SK-N-MC (cell line): ENCODE measurements around the gene TXNDC17.

ENCODE experiments used
- DNase-seq: peaks from one replicate; pipeline ENCODE4 v3.0.0-alpha.2; 2011; ENCODE audit warnings: low read depth, low spot score
- H3K27ac ChIP-seq: fragments of 200-600 bp; sonication (generic); 2 replicates; pipeline ENCODE4 v1.5.1; 2016; ENCODE audit warnings: mixed run types
- H3K36me3 ChIP-seq: fragments of 200-600 bp; sonication (generic); 2 replicates; pipeline ENCODE4 v1.6.1; 2017; ENCODE audit warnings: antibody characterized with exemption, low read length, mixed read lengths; ENCODE audit not compliant: insufficient read depth
- H3K4me3 ChIP-seq: fragments of 200-600 bp; sonication (generic); 2 replicates; pipeline ENCODE4 v1.5.1; 2016
- H3K9ac ChIP-seq: fragments of 200-600 bp; sonication (generic); 2 replicates; pipeline ENCODE4 v1.8.0; 2017; ENCODE audit warnings: mixed run types, mixed read lengths; ENCODE audit not compliant: insufficient read length
- H3K9me3 ChIP-seq: fragments of 200-600 bp; sonication (generic); 2 replicates; pipeline ENCODE4 v1.6.1; 2017; ENCODE audit warnings: low read depth, mild to moderate bottlenecking, antibody characterized with exemption, low read length, moderate library complexity, mixed read lengths
- EZH2 ChIP-seq: fragments of 200-600 bp; sonication (generic); IDR thresholded peaks from one replicate; pipeline ENCODE4 v1.6.1; 2017; ENCODE audit warnings: antibody characterized with exemption
- FOXP2 ChIP-seq: optimal IDR thresholded peaks from 2 replicates; pipeline ENCODE3; 2011; ENCODE audit warnings: mild to moderate bottlenecking, moderate library complexity; ENCODE audit not compliant: insufficient read depth; ENCODE audit errors: extremely low read length, control extremely low read depth
- POLR2AphosphoS5 ChIP-seq: IDR thresholded peaks from 2 replicates; pipeline ENCODE4 v1.6.1; 2012; ENCODE audit warnings: mild to moderate bottlenecking, low read depth, low read length, borderline replicate concordance

Gene TXNDC17

DNA sequence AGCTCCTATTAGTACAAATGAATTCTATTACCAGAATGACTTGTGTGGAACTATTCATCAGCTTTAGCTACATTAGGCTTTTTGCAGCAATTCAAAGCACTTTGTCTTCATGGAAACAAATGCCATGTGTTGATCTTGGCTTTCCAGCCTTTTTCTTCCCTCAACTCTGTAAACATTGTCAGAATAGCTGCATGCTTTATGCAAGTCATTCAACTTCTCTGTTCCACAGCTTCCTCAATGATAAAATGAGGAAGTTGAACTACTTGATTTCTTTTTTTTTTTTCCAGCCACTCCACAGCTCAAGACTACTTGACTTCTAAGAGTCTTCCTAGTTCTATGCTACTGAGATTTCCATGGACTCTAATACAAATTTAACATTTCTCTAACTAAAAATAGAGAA is 41.5 kb upstream of the TXNDC17 start:
- TF ChIP-seq EZH2 (no peak), POLR2AphosphoS5 (no peak), FOXP2 (no peak)
- Histone ChIP-seq H3K9me3 (no peaks in the 10 kb centered on the region), H3K36me3 (peaks cover 80% of the 10 kb centered on the region), H3K9ac (no peak overlapping the region), H3K27ac (no peak overlapping the region), H3K4me3 (no peak overlapping the region)
- no peak for DNase-seq

DNA sequence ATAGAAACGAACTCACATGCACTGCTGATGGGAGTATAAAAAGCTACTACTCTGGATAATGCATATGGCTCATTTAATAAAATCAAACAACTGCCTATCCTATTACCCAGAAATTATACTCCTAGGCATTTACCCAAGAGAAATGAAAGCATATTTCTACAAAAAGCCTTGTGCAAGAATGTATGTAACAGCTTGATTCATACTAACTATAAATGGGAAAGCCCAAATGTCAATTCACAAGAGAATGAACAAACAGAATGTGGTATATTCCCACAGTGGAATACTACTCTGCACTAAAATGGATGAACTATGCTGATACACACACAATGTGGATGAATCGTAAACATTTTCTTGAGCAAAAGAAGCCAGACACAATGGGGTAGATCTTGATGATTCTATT is 38.7 kb upstream of the TXNDC17 start:
- H3K9ac ChIP-seq, result no peak overlapping the region
- no peak overlapping the region for H3K4me3 ChIP-seq
- H3K27ac ChIP-seq, result no peak overlapping the region
- no peaks in the 10 kb centered on the region for H3K9me3 ChIP-seq
- no peak for TF ChIP-seq POLR2AphosphoS5
- no peak for DNase-seq
- peaks cover 72% of the 10 kb centered on the region for H3K36me3 ChIP-seq

DNA sequence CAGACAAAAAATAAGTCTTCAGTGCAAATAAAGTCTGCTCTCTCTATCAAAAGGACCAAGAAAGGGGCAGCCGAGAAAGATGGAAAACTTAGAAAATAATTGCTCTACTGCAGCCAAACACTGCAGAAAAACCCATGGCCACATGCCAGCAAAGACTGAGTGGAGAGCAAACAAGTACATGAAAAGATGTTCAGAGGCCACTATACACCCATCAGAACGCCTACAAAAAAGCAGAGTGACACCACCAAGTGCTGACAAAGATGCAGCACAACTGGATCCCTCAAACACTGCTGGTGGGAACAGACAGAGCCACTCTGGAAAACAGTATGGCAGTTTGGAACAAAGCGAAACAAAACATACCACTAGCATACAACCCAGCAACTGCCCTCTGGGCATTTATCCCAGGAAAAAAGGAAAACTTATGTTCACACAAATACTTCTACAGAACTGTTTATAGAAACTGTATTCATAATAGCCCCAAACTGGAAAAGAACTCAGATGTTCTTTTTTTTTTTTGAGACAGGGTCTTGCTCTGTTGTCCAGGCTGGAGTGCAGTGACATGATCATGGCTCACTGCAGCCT is 37.0 kb upstream of the TXNDC17 start:
- peak overlapping the region; percentile 0; the same call in 1 of the 2 replicates for H3K27ac ChIP-seq
- H3K9me3 ChIP-seq, result no peaks in the 10 kb centered on the region
- TF ChIP-seq FOXP2 (no peak), EZH2 (no peak), POLR2AphosphoS5 (no peak)
- H3K9ac ChIP-seq, result no peak overlapping the region
- H3K36me3 ChIP-seq, result peaks cover 73% of the 10 kb centered on the region
- DNase-seq, result no peak
- H3K4me3 ChIP-seq, result no peak overlapping the region

DNA sequence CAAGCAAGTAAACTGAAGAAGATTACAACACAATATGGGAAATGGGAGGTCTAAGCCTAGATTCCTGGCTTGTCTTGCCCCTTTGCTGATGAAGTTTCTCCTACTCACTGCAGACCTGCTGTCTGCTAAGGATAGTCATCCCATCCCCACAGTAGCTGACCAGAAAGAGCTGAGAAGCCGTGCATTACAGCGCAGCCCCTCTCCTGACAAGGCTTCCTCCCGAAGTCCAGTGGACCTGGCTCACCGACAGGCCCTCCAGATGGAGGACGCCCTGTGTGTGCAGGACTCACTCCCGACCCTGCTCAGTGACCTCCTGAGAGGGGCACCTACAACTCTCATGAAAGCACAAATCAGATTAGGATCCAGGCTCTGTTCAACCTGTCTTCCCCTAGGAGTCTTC is 35.7 kb upstream of the TXNDC17 start:
- no peak for DNase-seq
- peaks cover 73% of the 10 kb centered on the region for H3K36me3 ChIP-seq
- no peak for TF ChIP-seq POLR2AphosphoS5
- TF ChIP-seq FOXP2, result no peak
- TF ChIP-seq EZH2, result no peak
- H3K9me3 ChIP-seq, result no peaks in the 10 kb centered on the region
- H3K27ac ChIP-seq, result no peak overlapping the region
- no peak overlapping the region for H3K9ac ChIP-seq
- H3K4me3 ChIP-seq, result no peak overlapping the region

DNA sequence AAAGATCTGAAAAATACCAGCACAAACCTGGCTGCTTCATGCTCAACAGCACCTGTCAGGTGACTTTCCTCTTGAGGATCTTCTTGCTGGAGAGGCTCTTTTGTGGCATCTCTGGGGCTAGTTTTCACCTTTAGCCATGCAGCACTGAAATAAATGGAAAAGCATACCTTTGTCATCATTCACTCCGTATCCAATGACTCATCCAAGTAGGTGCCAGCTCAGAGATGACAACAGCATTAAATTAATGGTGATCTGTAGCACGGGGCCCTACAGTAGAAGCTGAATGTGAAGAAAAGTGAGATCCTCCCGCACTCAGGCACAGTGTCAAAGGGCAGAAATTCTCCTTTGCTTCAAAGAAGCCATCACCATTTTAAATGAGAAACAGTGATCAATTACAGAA is 32.5 kb upstream of the TXNDC17 start:
- no peaks in the 10 kb centered on the region for H3K9me3 ChIP-seq
- DNase-seq, result no peak
- H3K27ac ChIP-seq, result no peak overlapping the region
- H3K4me3 ChIP-seq, result no peak overlapping the region
- TF ChIP-seq POLR2AphosphoS5 (no peak), EZH2 (no peak), FOXP2 (no peak)
- peaks cover 60% of the 10 kb centered on the region for H3K36me3 ChIP-seq
- no peak overlapping the region for H3K9ac ChIP-seq

DNA sequence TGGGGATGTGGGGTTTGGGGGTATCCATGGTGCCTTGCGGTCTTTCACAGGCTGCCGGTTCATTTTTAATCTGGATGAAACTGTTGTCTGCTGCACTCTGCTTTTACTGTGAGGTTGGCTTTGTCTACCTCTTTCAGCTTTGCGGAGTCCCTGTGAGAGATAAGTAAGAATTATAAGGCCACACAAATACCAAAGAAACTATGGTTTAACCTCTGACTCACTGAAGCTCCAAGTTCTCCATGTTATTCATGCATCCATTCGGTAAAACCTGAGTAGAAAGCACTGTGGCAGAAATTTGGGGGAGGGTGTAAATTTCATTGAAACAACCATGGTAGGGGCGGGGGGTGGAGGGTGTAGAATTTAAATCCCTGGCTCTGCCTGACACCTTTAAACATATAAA is 30.8 kb upstream of the TXNDC17 start:
- no peak for TF ChIP-seq EZH2
- TF ChIP-seq POLR2AphosphoS5, result no peak
- no peak for TF ChIP-seq FOXP2
- H3K27ac ChIP-seq, result no peak overlapping the region
- no peaks in the 10 kb centered on the region for H3K9me3 ChIP-seq
- H3K4me3 ChIP-seq, result no peak overlapping the region
- H3K9ac ChIP-seq, result no peak overlapping the region
- no peak for DNase-seq
- H3K36me3 ChIP-seq, result peaks cover 62% of the 10 kb centered on the region

DNA sequence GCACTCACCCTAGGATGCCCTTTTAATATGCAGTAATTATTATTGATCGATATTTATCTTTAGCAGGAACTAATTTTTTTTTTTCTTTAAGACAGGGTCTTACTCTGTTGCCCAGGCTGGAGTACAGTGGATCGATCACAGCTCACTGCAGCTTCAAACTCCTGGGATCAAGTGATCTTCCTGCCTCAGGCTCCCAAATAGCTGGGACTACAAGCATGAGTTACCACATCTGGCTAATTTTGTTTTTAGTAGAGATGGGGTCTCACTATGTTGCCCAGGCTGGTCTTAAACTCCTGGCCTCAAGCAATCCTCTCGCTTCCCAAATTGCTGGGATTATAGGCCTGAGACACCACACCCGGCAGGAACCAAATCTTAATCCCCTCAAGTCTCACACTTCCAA is 29.6 kb upstream of the TXNDC17 start:
- Histone ChIP-seq H3K36me3 (peaks cover 57% of the 10 kb centered on the region), H3K27ac (no peak overlapping the region), H3K4me3 (no peak overlapping the region), H3K9ac (no peak overlapping the region), H3K9me3 (no peaks in the 10 kb centered on the region)
- DNase-seq, result no peak
- TF ChIP-seq FOXP2 (no peak), POLR2AphosphoS5 (no peak), EZH2 (no peak)

DNA sequence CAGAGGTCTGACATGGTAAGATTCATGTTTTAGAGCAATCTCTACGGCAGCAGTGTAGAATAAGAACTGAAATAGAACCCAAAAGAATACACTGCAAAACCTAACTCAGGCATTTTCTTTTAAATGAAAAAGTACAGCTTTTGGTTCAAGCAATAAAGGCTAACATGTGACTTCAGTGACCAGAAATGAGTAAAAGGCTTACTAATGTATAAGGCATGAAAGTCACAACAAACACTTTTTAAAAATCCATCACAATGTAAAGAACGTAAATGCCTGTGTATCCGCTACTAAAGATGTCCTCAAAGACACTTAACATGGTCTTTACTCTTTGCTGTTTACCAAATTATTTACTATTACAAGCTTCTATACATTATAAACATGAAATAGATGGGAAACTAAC is 16.9 kb upstream of the TXNDC17 start:
- H3K27ac ChIP-seq, result no peak overlapping the region
- no peak overlapping the region for H3K4me3 ChIP-seq
- TF ChIP-seq EZH2 (no peak), POLR2AphosphoS5 (no peak), FOXP2 (no peak)
- peaks cover 77% of the 10 kb centered on the region for H3K36me3 ChIP-seq
- no peak for DNase-seq
- no peak overlapping the region for H3K9ac ChIP-seq
- no peaks in the 10 kb centered on the region for H3K9me3 ChIP-seq

DNA sequence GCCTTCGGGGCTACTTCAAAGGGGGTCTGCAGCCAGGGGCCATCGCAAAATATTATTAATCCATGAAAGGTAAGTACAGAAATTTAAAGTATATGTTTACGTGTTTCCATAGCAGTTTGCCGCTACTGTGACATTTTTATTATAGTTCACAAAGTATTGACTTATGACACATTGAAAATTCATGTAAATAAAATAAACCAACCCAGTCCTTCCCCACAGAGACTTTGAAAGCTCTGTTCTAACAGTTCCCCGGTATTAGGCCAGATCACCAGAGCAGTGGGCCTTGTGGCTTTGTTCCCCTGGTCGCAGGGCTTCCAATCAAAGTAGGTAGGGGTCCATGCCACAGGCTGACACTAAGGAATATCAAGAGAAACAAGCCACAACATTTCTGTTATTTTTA is 14.2 kb upstream of the TXNDC17 start:
- TF ChIP-seq POLR2AphosphoS5 (no peak), FOXP2 (no peak), EZH2 (no peak)
- Histone ChIP-seq H3K9me3 (no peaks in the 10 kb centered on the region), H3K4me3 (no peak overlapping the region), H3K9ac (no peak overlapping the region), H3K36me3 (peaks cover 82% of the 10 kb centered on the region), H3K27ac (no peak overlapping the region)
- DNase-seq, result no peak
